ENCODE results near the gene HDLBP.

HDLBP gene

GRCh38 chr2:241227594-241227993 lies 87.9 kb downstream of the HDLBP start:
- TF ChIP-seq SIN3A (IDR thresholded peaks at IDR 0.05; ENCODE audit: borderline replicate concordance, insufficient read depth, low read length) (no peak), REST (IDR thresholded peaks at IDR 0.05; ENCODE audit: insufficient read depth in 1 of 2, low read depth in 2 of 2, low read length in 2 of 2) (no peak), FOXP2 (optimal IDR thresholded peaks at IDR 0.05; ENCODE audit: borderline replicate concordance, extremely low read depth, extremely low read length, insufficient read depth) (no peak), TAF1 (IDR thresholded peaks at IDR 0.05; ENCODE audit: borderline replicate concordance, insufficient read depth, low read length) (no peak), POLR2AphosphoS5 (IDR thresholded peaks at IDR 0.05; ENCODE audit: low read depth, low read length) (no peak; the same call in 1 of the 2 replicates)

GRCh38 chr2:241226723-241227572 lies 88.5 kb downstream of the HDLBP start:
- no peak for TF ChIP-seq FOXP2 (optimal IDR thresholded peaks at IDR 0.05; ENCODE audit: borderline replicate concordance, extremely low read depth, extremely low read length, insufficient read depth)
- no peak for TF ChIP-seq POLR2AphosphoS5 (IDR thresholded peaks at IDR 0.05; ENCODE audit: low read depth, low read length)
- TF ChIP-seq TAF1 (IDR thresholded peaks at IDR 0.05; ENCODE audit: borderline replicate concordance, insufficient read depth, low read length): no peak
- TF ChIP-seq REST (IDR thresholded peaks at IDR 0.05; ENCODE audit: insufficient read depth in 1 of 2, low read depth in 2 of 2, low read length in 2 of 2): no peak
- no peak for TF ChIP-seq SIN3A (IDR thresholded peaks at IDR 0.05; ENCODE audit: borderline replicate concordance, insufficient read depth, low read length)

- no peak for TF ChIP-seq REST (IDR thresholded peaks at IDR 0.05; ENCODE audit: insufficient read depth in 1 of 2, low read depth in 2 of 2, low read length in 2 of 2)
- TF ChIP-seq TAF1 (IDR thresholded peaks at IDR 0.05; ENCODE audit: borderline replicate concordance, insufficient read depth, low read length): no peak
- TF ChIP-seq FOXP2 (optimal IDR thresholded peaks at IDR 0.05; ENCODE audit: borderline replicate concordance, extremely low read depth, extremely low read length, insufficient read depth): no peak
These were observed 89.5 kb downstream of the HDLBP start for GRCh38 chr2:241225983-241226382.

- no peak for TF ChIP-seq REST (IDR thresholded peaks at IDR 0.05; ENCODE audit: insufficient read depth in 1 of 2, low read depth in 2 of 2, low read length in 2 of 2)
- TF ChIP-seq POLR2AphosphoS5 (IDR thresholded peaks at IDR 0.05; ENCODE audit: low read depth, low read length): 0 out of 2 replicates have a peak, but pooled peaks have one; percentile 3
- TF ChIP-seq TAF1 (IDR thresholded peaks at IDR 0.05; ENCODE audit: borderline replicate concordance, insufficient read depth, low read length): no peak
These were observed 89.9 kb downstream of the HDLBP start for GRCh38 chr2:241225545-241225944.

All from PFSK-1 (cell line).